Fibroblast of skin of abdomen (primary cell): ENCODE results near the gene PEA15.
A peak's percentile ranks its signal among the peaks of the same experiment; 100 is the strongest.

Experiments
- DNase-seq: peaks from one replicate; pipeline ENCODE4 v3.0.0-alpha.2; 2013

PEA15 gene

GRCh38 chr1:160244209-160244608 is 39.0 kb downstream of the PEA15 start:
- no peak for DNase-seq

- DNase-seq, result no peak
Measured at GRCh38 chr1:160245434-160245833, 40.2 kb downstream of the PEA15 start.

- no peak for DNase-seq
Measured at GRCh38 chr1:160247053-160247452, 41.9 kb downstream of the PEA15 start.

GRCh38 chr1:160251011-160251410 is 45.8 kb downstream of the PEA15 start:
- DNase-seq, result no peak

GRCh38 chr1:160251687-160252526 is 46.7 kb downstream of the PEA15 start:
- DNase-seq, result peak; percentile 65

GRCh38 chr1:160255781-160256300 is 50.7 kb downstream of the PEA15 start:
- no peak for DNase-seq

GRCh38 chr1:160256396-160257046 is 51.3 kb downstream of the PEA15 start:
- DNase-seq, result peak; percentile 87

GRCh38 chr1:160257411-160258015 is 52.3 kb downstream of the PEA15 start:
- DNase-seq, result no peak

GRCh38 chr1:160258177-160258798 is 53.1 kb downstream of the PEA15 start:
- DNase-seq, result no peak

- DNase-seq, result peak; percentile 76
Measured at GRCh38 chr1:160260406-160261382, 55.5 kb downstream of the PEA15 start.

GRCh38 chr1:160261556-160261892 is 56.3 kb downstream of the PEA15 start:
- DNase-seq, result peak; percentile 56

- DNase-seq, result peak; percentile 97
Measured at GRCh38 chr1:160261893-160262794, 57.0 kb downstream of the PEA15 start, which contains the start of gene DCAF8. DCAF8 (minus strand) TSS chr1:160262549; CDS start chr1:160244008, 18,541 bp downstream.

- no peak for DNase-seq
Measured at GRCh38 chr1:160264795-160265307, 59.7 kb downstream of the PEA15 start.
